Esophagus squamous epithelium (tissue), 5 donors: ENCODE results near the gene MED27. TPM values are rescaled to one million over a fixed set of nuclear protein-coding genes. Genes with fewer than 3 reads are reported as not detected.

Experiments used
- DNase-seq: peaks from one replicate; lab custom pipeline; 2025; lab: John Stamatoyannopoulos, UW
- H3K27ac ChIP-seq, 4 donors: fragments of 200-600 bp; sonication (generic); one replicate each; pipeline ENCODE4 v1.5.1; 2016 to 2019; ENCODE audit warnings: mild to moderate bottlenecking in 1 of 4
- H3K27me3 ChIP-seq, 4 donors: fragments of 200-600 bp; sonication (generic); 1 replicate in 3 of 4; 2 replicates in 1 of 4; pipeline versions ENCODE4 v1.5.1 to v1.6.0; 2017 to 2021; ENCODE audit warnings: antibody characterized with exemption in 1 of 4
- H3K36me3 ChIP-seq, 3 donors: fragments of 200-600 bp; sonication (generic); one replicate each; pipeline ENCODE4 v1.5.1; 2016 to 2019
- H3K4me1 ChIP-seq, 3 donors: fragments of 200-600 bp; sonication (generic); one replicate each; pipeline ENCODE4 v1.5.1; 2017 to 2019
- H3K4me3 ChIP-seq, 4 donors: fragments of 200-600 bp; sonication (generic); 1 replicate in 3 of 4; 2 replicates in 1 of 4; pipeline ENCODE4 v1.5.1; 2016 to 2019; ENCODE audit warnings: mild to moderate bottlenecking in 2 of 4, moderate library complexity in 1 of 4
- H3K9me3 ChIP-seq, 3 donors: fragments of 200-600 bp; sonication (generic); one replicate each; pipeline ENCODE4 v1.5.1; 2016 to 2019
- CTCF ChIP-seq, 6 experiments: fragments of 450-650 bp in 4 of 6; fragments of 200-600 bp in 2 of 6; sonication (generic) in 2 of 6; IDR thresholded peaks; one replicate each; pipeline ENCODE4 v1.5.1; 2016 to 2019; ENCODE audit warnings: antibody characterized with exemption in 6 of 6, mild to moderate bottlenecking in 4 of 6, moderate library complexity in 4 of 6
- POLR2A ChIP-seq, 4 donors: fragments of 450-650 bp; IDR thresholded peaks; one replicate each; pipeline ENCODE4 v1.6.1; 2017; ENCODE audit warnings: antibody characterized with exemption in 4 of 4, mild to moderate bottlenecking in 4 of 4, moderate library complexity in 3 of 4
- WGBS, 2 donors: methylation state at CpG; one replicate each; pipeline ENCODE4 v1.1.5; 2018; 5-methylcytosine and 5-hydroxymethylcytosine counted together
- intact Hi-C: fragments of 100-400 bp; cut with DNase I; formaldehyde crosslinking; loops from one replicate; pipeline ENCODE4 v1.15.0; 2022
- total RNA-seq, 4 donors: library from RNA; depleted of rRNA; stranded (reverse); fragments of >200 nt; gene quantifications; one replicate each; pipeline ENCODE4 v1.1.0, GENCODE V29; 2016
- donor health status: DM: yes; HTN: yes; CAD: no.

Gene MED27
- total RNA-seq, 4 donors from 2014 or later: 10.6 to 20.0 (median 17.6) TPM

GRCh38 chr9:132125361-132125760 lies 45.7 kb upstream of the MED27 start:
- 36 to 38% methylated on average over 7 of the region's 7 CpGs for WGBS, 2 donors
- no peaks in the 10 kb centered on the region for H3K36me3 ChIP-seq
- no peaks in the 10 kb centered on the region for H3K4me1 ChIP-seq
- TF ChIP-seq CTCF (IDR thresholded peaks at IDR 0.05) (no peak), POLR2A (IDR thresholded peaks at IDR 0.05) (no peak)
- no peak overlapping the region for H3K27ac ChIP-seq
- peaks cover 0 to 99% (median 0%) of the 10 kb centered on the region in 4 donors for H3K27me3 ChIP-seq
- intact Hi-C loops: no loop called here
- H3K9me3 ChIP-seq: no peaks in the 10 kb centered on the region
- no peak for DNase-seq
- no peak overlapping the region for H3K4me3 ChIP-seq

GRCh38 chr9:132124800-132125199 lies 45.1 kb upstream of the MED27 start:
- Histone ChIP-seq H3K4me1 (no peaks in the 10 kb centered on the region), H3K4me3 (no peak overlapping the region), H3K9me3 (no peaks in the 10 kb centered on the region), H3K36me3 (no peaks in the 10 kb centered on the region), H3K27ac (no peak overlapping the region), H3K27me3 (peaks cover 0 to 99% (median 0%) of the 10 kb centered on the region in 4 donors)
- 44 to 48% methylated on average over 4 to 5 of the region's 6 CpGs for WGBS, 2 donors
- TF ChIP-seq POLR2A (IDR thresholded peaks at IDR 0.05) (no peak), CTCF (IDR thresholded peaks at IDR 0.05) (no peak)
- intact Hi-C loops: no loop called here
- DNase-seq: no peak

- TF ChIP-seq POLR2A (IDR thresholded peaks at IDR 0.05): no peak
- no peak for TF ChIP-seq CTCF (IDR thresholded peaks at IDR 0.05)
Measured at GRCh38 chr9:132121021-132121420, 41.4 kb upstream of the MED27 start.

GRCh38 chr9:132117694-132118093 lies 38.0 kb upstream of the MED27 start:
- Histone ChIP-seq H3K9me3 (no peaks in the 10 kb centered on the region), H3K4me3 (no peak overlapping the region), H3K36me3 (no peaks in the 10 kb centered on the region), H3K27ac (no peak overlapping the region), H3K4me1 (peaks cover 0 to 10% (median 0%) of the 10 kb centered on the region in 3 donors), H3K27me3 (peaks cover 0 to 73% (median 0%) of the 10 kb centered on the region in 4 donors)
- intact Hi-C loops: no loop called here
- TF ChIP-seq CTCF (IDR thresholded peaks at IDR 0.05): no peak
- TF ChIP-seq POLR2A (IDR thresholded peaks at IDR 0.05): no peak
- DNase-seq: no peak
- 70 to 78% methylated on average over 3 of the region's 3 CpGs for WGBS, 2 donors

More at GRCh38 chr9:132121021-132121420, 41.4 kb upstream of the MED27 start:
- intact Hi-C loops: no loop called here
- no peak overlapping the region for H3K4me3 ChIP-seq
- peaks cover 0 to 9% (median 0%) of the 10 kb centered on the region in 3 donors for H3K4me1 ChIP-seq
- DNase-seq: no peak
- no peaks in the 10 kb centered on the region for H3K9me3 ChIP-seq
- WGBS, 2 donors: 79 to 84% methylated on average over 2 of the region's 2 CpGs
- H3K27me3 ChIP-seq: peaks cover 0 to 84% (median 0%) of the 10 kb centered on the region in 4 donors
- no peaks in the 10 kb centered on the region for H3K36me3 ChIP-seq
- H3K27ac ChIP-seq: no peak overlapping the region

GRCh38 chr9:132116583-132116982 lies 36.9 kb upstream of the MED27 start:
- no CpG with 5 or more reads among the region's 3 CpGs for WGBS, 2 donors
- no peaks in the 10 kb centered on the region for H3K36me3 ChIP-seq
- DNase-seq: no peak

More at GRCh38 chr9:132116583-132116982, 36.9 kb upstream of the MED27 start:
- Histone ChIP-seq H3K4me3 (no peak overlapping the region), H3K4me1 (peaks cover 0 to 10% (median 0%) of the 10 kb centered on the region in 3 donors), H3K27ac (no peak overlapping the region), H3K9me3 (no peaks in the 10 kb centered on the region), H3K27me3 (peaks cover 0 to 71% (median 0%) of the 10 kb centered on the region in 4 donors)
- TF ChIP-seq POLR2A (IDR thresholded peaks at IDR 0.05) (no peak), CTCF (IDR thresholded peaks at IDR 0.05) (no peak)
- intact Hi-C loops: no loop called here
